ENCODE data around the gene PIP5K1C.

DNA sequence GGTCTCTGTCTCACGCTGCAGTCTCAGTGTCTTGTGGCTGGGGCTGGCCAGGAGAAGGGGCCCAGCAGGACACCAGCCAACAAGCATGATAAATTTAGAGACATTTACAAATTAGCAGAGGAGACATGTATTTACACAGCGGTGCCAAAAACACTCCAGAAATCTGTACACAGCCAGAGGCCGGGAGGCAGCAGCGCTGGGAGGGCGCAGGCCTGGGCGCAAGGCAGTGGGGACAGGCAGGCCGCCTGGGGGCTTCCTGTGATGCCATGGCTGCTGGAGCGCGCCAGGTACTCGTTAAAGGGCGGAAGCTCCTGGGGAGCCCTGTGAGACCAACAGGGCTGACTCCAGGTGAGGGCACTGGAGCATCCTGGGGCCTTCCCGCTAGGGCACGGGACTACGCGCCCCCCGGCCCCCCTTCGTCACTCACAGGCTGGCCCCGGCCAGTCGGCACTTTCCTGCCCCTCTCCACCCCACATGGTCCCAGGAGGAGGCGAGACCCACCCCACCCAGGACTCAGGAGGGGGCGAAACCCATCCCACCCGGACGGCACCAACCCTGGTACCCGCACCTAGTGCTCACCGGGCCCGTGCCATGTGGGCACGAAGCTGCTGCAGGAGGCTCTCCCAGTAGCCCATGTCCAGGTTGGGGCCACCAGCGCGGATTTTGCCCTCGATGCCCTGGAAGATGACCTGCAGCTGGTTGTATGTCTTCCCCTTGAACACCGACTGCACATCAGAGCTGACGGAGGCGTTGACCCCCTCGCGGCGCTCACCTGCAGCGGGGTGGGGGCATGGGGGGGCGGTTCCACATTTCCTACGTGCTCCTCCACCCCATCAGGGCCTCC lies 86.2 kb downstream of the PIP5K1C start:
- no peak for TF ChIP-seq TCF7L2 (IDR thresholded peaks at IDR 0.05; ENCODE audit: borderline replicate concordance, extremely low read depth, insufficient read depth, insufficient read length)
- TF ChIP-seq, protein P1, sequence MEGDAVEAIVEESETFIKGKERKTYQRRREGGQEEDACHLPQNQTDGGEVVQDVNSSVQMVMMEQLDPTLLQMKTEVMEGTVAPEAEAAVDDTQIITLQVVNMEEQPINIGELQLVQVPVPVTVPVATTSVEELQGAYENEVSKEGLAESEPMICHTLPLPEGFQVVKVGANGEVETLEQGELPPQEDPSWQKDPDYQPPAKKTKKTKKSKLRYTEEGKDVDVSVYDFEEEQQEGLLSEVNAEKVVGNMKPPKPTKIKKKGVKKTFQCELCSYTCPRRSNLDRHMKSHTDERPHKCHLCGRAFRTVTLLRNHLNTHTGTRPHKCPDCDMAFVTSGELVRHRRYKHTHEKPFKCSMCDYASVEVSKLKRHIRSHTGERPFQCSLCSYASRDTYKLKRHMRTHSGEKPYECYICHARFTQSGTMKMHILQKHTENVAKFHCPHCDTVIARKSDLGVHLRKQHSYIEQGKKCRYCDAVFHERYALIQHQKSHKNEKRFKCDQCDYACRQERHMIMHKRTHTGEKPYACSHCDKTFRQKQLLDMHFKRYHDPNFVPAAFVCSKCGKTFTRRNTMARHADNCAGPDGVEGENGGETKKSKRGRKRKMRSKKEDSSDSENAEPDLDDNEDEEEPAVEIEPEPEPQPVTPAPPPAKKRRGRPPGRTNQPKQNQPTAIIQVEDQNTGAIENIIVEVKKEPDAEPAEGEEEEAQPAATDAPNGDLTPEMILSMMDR (IDR thresholded peaks at IDR 0.05 in 2 of 3, conservative IDR thresholded peaks at IDR 0.05 in 1 of 3; ENCODE audit: borderline replicate concordance in 1 of 3, insufficient read depth in 1 of 3, low read depth in 2 of 3, low read length in 2 of 3), result no peak
- TF ChIP-seq POLR2AphosphoS5 (IDR thresholded peaks at IDR 0.05; ENCODE audit: low read depth, low read length), result no peak
- no peak for TF ChIP-seq JUND (IDR thresholded peaks at IDR 0.05)
- no peak for TF ChIP-seq POLR2A (IDR thresholded peaks at IDR 0.05; ENCODE audit: borderline replicate concordance, extremely low read depth, insufficient read depth, insufficient read length)
- TF ChIP-seq, protein P2, sequence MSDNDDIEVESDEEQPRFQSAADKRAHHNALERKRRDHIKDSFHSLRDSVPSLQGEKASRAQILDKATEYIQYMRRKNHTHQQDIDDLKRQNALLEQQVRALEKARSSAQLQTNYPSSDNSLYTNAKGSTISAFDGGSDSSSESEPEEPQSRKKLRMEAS (IDR thresholded peaks at IDR 0.05), result no peak
- TF ChIP-seq RAD21 (IDR thresholded peaks at IDR 0.05; ENCODE audit: low read depth), result no peak
- TF ChIP-seq, protein P3, sequence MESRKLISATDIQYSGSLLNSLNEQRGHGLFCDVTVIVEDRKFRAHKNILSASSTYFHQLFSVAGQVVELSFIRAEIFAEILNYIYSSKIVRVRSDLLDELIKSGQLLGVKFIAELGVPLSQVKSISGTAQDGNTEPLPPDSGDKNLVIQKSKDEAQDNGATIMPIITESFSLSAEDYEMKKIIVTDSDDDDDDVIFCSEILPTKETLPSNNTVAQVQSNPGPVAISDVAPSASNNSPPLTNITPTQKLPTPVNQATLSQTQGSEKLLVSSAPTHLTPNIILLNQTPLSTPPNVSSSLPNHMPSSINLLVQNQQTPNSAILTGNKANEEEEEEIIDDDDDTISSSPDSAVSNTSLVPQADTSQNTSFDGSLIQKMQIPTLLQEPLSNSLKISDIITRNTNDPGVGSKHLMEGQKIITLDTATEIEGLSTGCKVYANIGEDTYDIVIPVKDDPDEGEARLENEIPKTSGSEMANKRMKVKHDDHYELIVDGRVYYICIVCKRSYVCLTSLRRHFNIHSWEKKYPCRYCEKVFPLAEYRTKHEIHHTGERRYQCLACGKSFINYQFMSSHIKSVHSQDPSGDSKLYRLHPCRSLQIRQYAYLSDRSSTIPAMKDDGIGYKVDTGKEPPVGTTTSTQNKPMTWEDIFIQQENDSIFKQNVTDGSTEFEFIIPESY (IDR thresholded peaks at IDR 0.05; ENCODE audit: extremely low read depth, insufficient replicate concordance, low read length), result no peak
- TF ChIP-seq EZH2 (IDR thresholded peaks at IDR 0.05), result no peak
- no peak for TF ChIP-seq EZH2phosphoT487 (IDR thresholded peaks at IDR 0.05; ENCODE audit: borderline replicate concordance)
- TF ChIP-seq, protein P4, sequence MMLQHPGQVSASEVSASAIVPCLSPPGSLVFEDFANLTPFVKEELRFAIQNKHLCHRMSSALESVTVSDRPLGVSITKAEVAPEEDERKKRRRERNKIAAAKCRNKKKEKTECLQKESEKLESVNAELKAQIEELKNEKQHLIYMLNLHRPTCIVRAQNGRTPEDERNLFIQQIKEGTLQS (IDR thresholded peaks at IDR 0.05), result no peak
- TF ChIP-seq CEBPB (IDR thresholded peaks at IDR 0.05; ENCODE audit: low read depth), result no peak
- TF ChIP-seq SRF (IDR thresholded peaks at IDR 0.05; ENCODE audit: low read depth), result no peak
